ENCODE measurements around the gene TNFAIP8L3. TPM values are rescaled to one million over a fixed set of nuclear protein-coding genes. Genes with fewer than 3 reads are reported as not detected.

Gene TNFAIP8L3
- total RNA-seq, 4 donors from 2014 or later, result 3.7 to 12.5 (median 10.0) TPM

- H3K27me3 ChIP-seq, result peaks cover 0 to 4% of the 10 kb centered on the region in 2 donors
- no peak overlapping the region for H3K27ac ChIP-seq
- no peak overlapping the region for H3K4me3 ChIP-seq
- no peak for TF ChIP-seq POLR2A (IDR thresholded peaks at IDR 0.05)
- 77 to 84% methylated on average over 1 of the region's 1 CpG for WGBS, 2 donors
- no peaks in the 10 kb centered on the region for H3K36me3 ChIP-seq
- no peaks in the 10 kb centered on the region for H3K9me3 ChIP-seq
- DNase-seq (ENCODE audit: low spot score in 2 of 2), result no peak
- H3K4me1 ChIP-seq, result peaks cover 0 to 14% (median 4%) of the 10 kb centered on the region in 4 donors
Observed at GRCh38 chr15:51085764-51086163, 8.9 kb downstream of the TNFAIP8L3 start.

DNA sequence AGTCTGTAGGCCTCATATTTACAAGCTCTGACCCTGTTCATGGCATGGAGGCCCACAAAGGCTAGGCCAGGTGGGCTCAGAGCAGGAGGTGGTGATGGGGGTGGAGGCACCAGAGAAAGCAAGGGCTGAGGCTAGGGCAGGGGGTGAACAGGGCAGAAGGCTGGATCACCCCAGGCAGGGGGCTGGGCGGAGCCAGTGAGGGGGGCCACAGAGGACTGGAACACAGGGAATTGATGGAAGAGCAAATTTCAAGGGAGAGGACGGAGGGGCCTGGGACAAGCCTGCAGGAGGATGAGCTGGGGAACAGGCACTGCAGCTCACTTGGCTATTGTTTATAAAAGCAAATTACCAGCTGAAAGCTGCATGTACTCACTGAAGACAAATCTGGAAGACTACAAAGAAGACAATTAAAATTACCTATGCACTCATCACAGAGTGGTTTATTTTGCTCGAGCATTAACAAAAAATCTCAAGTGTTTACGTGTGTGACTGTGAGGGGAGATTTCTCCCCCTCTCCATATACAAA, 11.0 kb downstream of the TNFAIP8L3 start:
- Histone ChIP-seq H3K27ac (no peak overlapping the region), H3K36me3 (no peaks in the 10 kb centered on the region), H3K4me1 (peaks cover 0 to 7% (median 2%) of the 10 kb centered on the region in 4 donors), H3K27me3 (no peaks in the 10 kb centered on the region), H3K9me3 (no peaks in the 10 kb centered on the region), H3K4me3 (no peak overlapping the region)
- TF ChIP-seq POLR2A (IDR thresholded peaks at IDR 0.05) (no peak), EP300 (IDR thresholded peaks at IDR 0.05) (no peak)
- no peak for DNase-seq (ENCODE audit: low spot score in 2 of 2)
- 85 to 87% methylated on average over 4 of the region's 4 CpGs for WGBS, 2 donors

GRCh38 chr15:51082246-51082645, 12.5 kb downstream of the TNFAIP8L3 start:
- TF ChIP-seq, protein P1, sequence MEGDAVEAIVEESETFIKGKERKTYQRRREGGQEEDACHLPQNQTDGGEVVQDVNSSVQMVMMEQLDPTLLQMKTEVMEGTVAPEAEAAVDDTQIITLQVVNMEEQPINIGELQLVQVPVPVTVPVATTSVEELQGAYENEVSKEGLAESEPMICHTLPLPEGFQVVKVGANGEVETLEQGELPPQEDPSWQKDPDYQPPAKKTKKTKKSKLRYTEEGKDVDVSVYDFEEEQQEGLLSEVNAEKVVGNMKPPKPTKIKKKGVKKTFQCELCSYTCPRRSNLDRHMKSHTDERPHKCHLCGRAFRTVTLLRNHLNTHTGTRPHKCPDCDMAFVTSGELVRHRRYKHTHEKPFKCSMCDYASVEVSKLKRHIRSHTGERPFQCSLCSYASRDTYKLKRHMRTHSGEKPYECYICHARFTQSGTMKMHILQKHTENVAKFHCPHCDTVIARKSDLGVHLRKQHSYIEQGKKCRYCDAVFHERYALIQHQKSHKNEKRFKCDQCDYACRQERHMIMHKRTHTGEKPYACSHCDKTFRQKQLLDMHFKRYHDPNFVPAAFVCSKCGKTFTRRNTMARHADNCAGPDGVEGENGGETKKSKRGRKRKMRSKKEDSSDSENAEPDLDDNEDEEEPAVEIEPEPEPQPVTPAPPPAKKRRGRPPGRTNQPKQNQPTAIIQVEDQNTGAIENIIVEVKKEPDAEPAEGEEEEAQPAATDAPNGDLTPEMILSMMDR (IDR thresholded peaks at IDR 0.05), result no peak
- TF ChIP-seq POLR2A (IDR thresholded peaks at IDR 0.05), result no peak
- no peak for TF ChIP-seq EP300 (IDR thresholded peaks at IDR 0.05)
- Histone ChIP-seq H3K36me3 (no peaks in the 10 kb centered on the region), H3K4me3 (no peak overlapping the region), H3K27me3 (no peaks in the 10 kb centered on the region), H3K27ac (no peak overlapping the region), H3K4me1 (peaks cover 0 to 5% (median under 1%) of the 10 kb centered on the region in 4 donors), H3K9me3 (no peaks in the 10 kb centered on the region)
- 96% methylated on average over 1 of the region's 1 CpG for WGBS, 2 donors
- DNase-seq (ENCODE audit: low spot score in 2 of 2), result no peak

DNA sequence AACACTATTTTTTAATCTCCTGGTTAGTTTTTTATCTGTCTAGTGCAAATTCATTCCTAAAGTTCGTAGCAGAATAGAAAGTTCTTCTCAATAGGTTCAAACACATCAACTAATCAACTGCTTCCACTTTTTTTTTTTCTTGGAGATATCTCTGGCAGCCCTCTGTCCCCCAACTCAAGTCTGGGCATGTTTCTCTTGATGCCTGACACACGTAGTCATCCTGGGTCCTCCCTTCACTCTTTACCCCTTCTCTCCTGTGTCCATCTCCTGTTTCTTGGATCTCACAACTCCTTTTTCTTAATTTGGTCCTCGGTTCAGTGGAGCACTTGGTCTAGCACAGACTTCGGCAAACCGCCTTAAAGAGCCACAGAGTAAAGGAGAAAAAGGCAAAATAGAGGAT, 14.4 kb downstream of the TNFAIP8L3 start:
- DNase-seq (ENCODE audit: low spot score in 2 of 2), result no peak
- H3K27me3 ChIP-seq, result no peaks in the 10 kb centered on the region
- H3K36me3 ChIP-seq, result no peaks in the 10 kb centered on the region
- WGBS, 2 donors, result 89 to 91% methylated on average over 5 of the region's 5 CpGs
- no peak overlapping the region for H3K27ac ChIP-seq
- H3K4me1 ChIP-seq, result peaks cover 0 to 7% (median 0%) of the 10 kb centered on the region in 4 donors
- no peak overlapping the region for H3K4me3 ChIP-seq
- TF ChIP-seq, protein P1 (IDR thresholded peaks at IDR 0.05), result no peak
- TF ChIP-seq POLR2A (IDR thresholded peaks at IDR 0.05) (no peak), EP300 (IDR thresholded peaks at IDR 0.05) (no peak)
- no peaks in the 10 kb centered on the region for H3K9me3 ChIP-seq

GRCh38 chr15:51079226-51079625, 15.5 kb downstream of the TNFAIP8L3 start:
- no peak for DNase-seq (ENCODE audit: low spot score in 2 of 2)
- Histone ChIP-seq H3K36me3 (no peaks in the 10 kb centered on the region), H3K27me3 (no peaks in the 10 kb centered on the region), H3K9me3 (no peaks in the 10 kb centered on the region), H3K27ac (no peak overlapping the region), H3K4me1 (peaks cover 0 to 7% (median 0%) of the 10 kb centered on the region in 4 donors), H3K4me3 (no peak overlapping the region)
- TF ChIP-seq EP300 (IDR thresholded peaks at IDR 0.05), result no peak
- TF ChIP-seq POLR2A (IDR thresholded peaks at IDR 0.05), result no peak
- TF ChIP-seq, protein P1 (IDR thresholded peaks at IDR 0.05), result no peak

- peak overlapping the region; percentile 4 to 44 (median 34) for H3K4me3 ChIP-seq
- H3K4me1 ChIP-seq, result peaks cover 0 to 7% (median 0%) of the 10 kb centered on the region in 4 donors
- no peaks in the 10 kb centered on the region for H3K27me3 ChIP-seq
- WGBS, 2 donors, result 46 to 52% methylated on average over 30 to 32 of the region's 32 CpGs
- H3K27ac ChIP-seq, result peak overlapping the region in 3 of 4 donors; percentile 59 to 82 (median 78)
- no peaks in the 10 kb centered on the region for H3K36me3 ChIP-seq
- no peaks in the 10 kb centered on the region for H3K9me3 ChIP-seq
- TF ChIP-seq, protein P1 (IDR thresholded peaks at IDR 0.05), result no peak
- peak in 1 of 2 donors; percentile 34 for TF ChIP-seq EP300 (IDR thresholded peaks at IDR 0.05)
- peak in 1 of 2 donors; percentile 55 for TF ChIP-seq POLR2A (IDR thresholded peaks at IDR 0.05)
- DNase-seq (ENCODE audit: low spot score in 2 of 2), result peak; percentile 62 to 64
Observed at GRCh38 chr15:51077221-51078153, 17.2 kb downstream of the TNFAIP8L3 start.

Measured in tibial nerve (tissue), 4 donors.